CD4-positive, alpha-beta T cell (primary cell): Measurements from ENCODE around the gene EPC2. TPM values are rescaled to one million over a fixed set of nuclear protein-coding genes. Genes with fewer than 3 reads are reported as not detected.

Experiments used
- ATAC-seq: fragments of 200-7000 bp; cut with Tn5 transposase; one replicate; pipeline ENCODE4 v1.10.0; 2022; ENCODE audit warnings: mild to moderate bottlenecking; ENCODE audit not compliant: poor library complexity
- CTCF ChIA-PET: fragments of 350-600 bp; sonication (Branson Sonifier 250); formaldehyde crosslinking; loops from one replicate; lab custom pipeline; 2021; ENCODE audit warnings: antibody characterized with exemption, inconsistent platforms; lab: Charles Lee
- POLR2A ChIA-PET: fragments of 350-600 bp; sonication (Branson Sonifier 250); formaldehyde crosslinking; loops from one replicate; lab custom pipeline; 2021; ENCODE audit warnings: antibody characterized with exemption, inconsistent platforms; lab: Charles Lee
- DNase-seq, 14 experiments: peaks; one replicate each; pipeline ENCODE4 v3.0.0-alpha.2; 2013 to 2020; ENCODE audit warnings: mixed read lengths in 2 of 14
- H3K27ac ChIP-seq, 2 donors: one replicate each; pipeline versions ENCODE4 v1.5.1 to v1.7.0; 2013; ENCODE audit warnings: low read length in 2 of 2, low read depth in 1 of 2, mild to moderate bottlenecking in 1 of 2
- H3K27me3 ChIP-seq, 2 experiments: 1 replicate in 1 of 2; 2 replicates in 1 of 2; pipeline versions ENCODE4 v1.6.1 to v1.7.0; 2013; ENCODE audit warnings: low read length in 2 of 2, control low read depth in 1 of 2, mild to moderate bottlenecking in 1 of 2, moderate library complexity in 1 of 2; ENCODE audit not compliant: insufficient read depth in 2 of 2, control insufficient read depth in 1 of 2
- H3K36me3 ChIP-seq: one replicate; pipeline ENCODE4 v1.6.1; 2013; ENCODE audit warnings: low read length, control low read depth; ENCODE audit not compliant: insufficient read depth
- H3K4me1 ChIP-seq: one replicate; pipeline ENCODE4 v1.6.1; 2013; ENCODE audit warnings: low read length, control low read depth; ENCODE audit not compliant: insufficient read depth
- H3K4me3 ChIP-seq: one replicate; pipeline ENCODE4 v1.5.1; 2013; ENCODE audit warnings: mild to moderate bottlenecking, low read length, moderate library complexity
- H3K9me3 ChIP-seq, 2 experiments: 1 replicate in 1 of 2; 2 replicates in 1 of 2; pipeline versions ENCODE4 v1.6.1 to v1.7.0; 2013; ENCODE audit warnings: low read length in 2 of 2, mild to moderate bottlenecking in 2 of 2, control low read depth in 1 of 2, moderate library complexity in 1 of 2; ENCODE audit not compliant: control insufficient read depth in 1 of 2, insufficient read depth in 1 of 2
- H3K27ac Mint-ChIP-seq: one replicate; pipeline ENCODE4 v1.8.0; 2020; ENCODE audit warnings: mixed read lengths
- H3K27me3 Mint-ChIP-seq: one replicate; pipeline ENCODE4 v1.8.0; 2021; ENCODE audit warnings: mixed read lengths
- H3K36me3 Mint-ChIP-seq: one replicate; pipeline ENCODE4 v1.8.0; 2021; ENCODE audit warnings: low read depth, mixed read lengths
- H3K4me1 Mint-ChIP-seq: one replicate; pipeline ENCODE4 v1.8.0; 2021; ENCODE audit warnings: low read depth, mixed read lengths
- H3K4me3 Mint-ChIP-seq: one replicate; pipeline ENCODE4 v1.8.0; 2020; ENCODE audit warnings: mild to moderate bottlenecking, mixed read lengths
- H3K9me3 Mint-ChIP-seq: one replicate; pipeline ENCODE4 v1.8.0; 2020; ENCODE audit warnings: mixed read lengths
- intact Hi-C, 2 experiments: fragments of 100-400 bp; cut with DNase I in 1 of 2; cut with micrococcal nuclease in 1 of 2; formaldehyde crosslinking; loops; one replicate each; pipeline versions ENCODE4 v1.15.1 to v1.9.0; 2023 to 2025; cut with DNase I, micrococcal nuclease
- total RNA-seq, 174 experiments: library from RNA in 2 of 174; stranded (reverse) in 2 of 174; gene quantifications; one replicate each; pipeline ENCODE4 v1.2.3 and lab custom pipeline; 2021 to 2026
- TF ChIP-seq, protein P1 (sequence below): fragments of 200-600 bp; IDR thresholded peaks from one replicate; pipeline ENCODE4 v1.8.0; 2022; ENCODE audit warnings: antibody characterized with exemption, mild to moderate bottlenecking

EPC2 gene
- total RNA-seq, 2 experiments from 2014 or later = 79.6 to 85.5 TPM

DNA sequence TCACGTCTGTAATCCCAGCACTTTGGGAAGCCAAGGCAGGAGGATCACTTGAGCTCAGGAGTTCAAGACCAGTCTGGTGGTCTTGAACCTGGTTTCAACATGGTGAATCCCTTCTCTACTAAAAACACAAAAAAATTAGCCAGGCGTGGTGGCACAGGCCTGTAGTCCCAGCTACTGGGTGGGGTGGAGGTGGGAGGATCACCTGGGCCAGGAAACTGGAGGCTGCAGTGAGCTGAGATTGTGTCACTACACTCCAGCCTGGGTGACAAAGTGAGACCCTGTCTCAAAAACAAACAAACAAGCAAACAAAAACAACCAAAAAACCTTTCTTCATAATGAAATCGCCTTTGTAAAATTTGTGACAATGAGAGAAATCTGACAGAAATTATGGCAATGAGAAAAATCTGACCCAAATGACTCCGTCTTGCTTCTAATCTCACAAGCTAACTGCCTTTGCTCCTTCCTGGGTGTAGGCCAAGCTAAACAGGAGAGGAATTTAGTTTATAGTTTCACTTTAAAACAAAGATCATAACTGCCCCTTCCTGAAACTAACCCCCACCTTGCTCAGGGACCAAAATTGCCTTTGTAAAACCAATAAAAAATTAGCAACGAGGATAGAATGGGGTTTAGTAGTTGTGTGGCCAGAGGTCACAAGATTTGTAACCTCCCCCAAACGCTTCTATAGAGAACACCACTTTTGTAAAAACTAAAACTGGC is 169.8 kb downstream of the EPC2 start:
- ATAC-seq = no peak
- Mint-ChIP-seq H3K36me3 (no peaks in the 10 kb centered on the region), H3K27ac (no peak overlapping the region), H3K4me3 (no peak overlapping the region), H3K9me3 (no peaks in the 10 kb centered on the region), H3K4me1 (peaks cover 5% of the 10 kb centered on the region), H3K27me3 (peaks cover 21% of the 10 kb centered on the region)
- Histone ChIP-seq H3K9me3 (no peaks in the 10 kb centered on the region), H3K4me1 (peaks cover 15% of the 10 kb centered on the region), H3K27ac (no peak overlapping the region), H3K27me3 (peaks cover 5% of the 10 kb centered on the region in 2 experiments), H3K4me3 (no peak overlapping the region), H3K36me3 (no peaks in the 10 kb centered on the region)
- intact Hi-C loops = no loop called here
- CTCF ChIA-PET = interaction anchor here (0.6 to 1.3 kb wide), 4 partner anchors 16 to 75 kb away, joined by 3 read pairs; no protein-coding TSS in a partner anchor
- TF ChIP-seq, protein P1, sequence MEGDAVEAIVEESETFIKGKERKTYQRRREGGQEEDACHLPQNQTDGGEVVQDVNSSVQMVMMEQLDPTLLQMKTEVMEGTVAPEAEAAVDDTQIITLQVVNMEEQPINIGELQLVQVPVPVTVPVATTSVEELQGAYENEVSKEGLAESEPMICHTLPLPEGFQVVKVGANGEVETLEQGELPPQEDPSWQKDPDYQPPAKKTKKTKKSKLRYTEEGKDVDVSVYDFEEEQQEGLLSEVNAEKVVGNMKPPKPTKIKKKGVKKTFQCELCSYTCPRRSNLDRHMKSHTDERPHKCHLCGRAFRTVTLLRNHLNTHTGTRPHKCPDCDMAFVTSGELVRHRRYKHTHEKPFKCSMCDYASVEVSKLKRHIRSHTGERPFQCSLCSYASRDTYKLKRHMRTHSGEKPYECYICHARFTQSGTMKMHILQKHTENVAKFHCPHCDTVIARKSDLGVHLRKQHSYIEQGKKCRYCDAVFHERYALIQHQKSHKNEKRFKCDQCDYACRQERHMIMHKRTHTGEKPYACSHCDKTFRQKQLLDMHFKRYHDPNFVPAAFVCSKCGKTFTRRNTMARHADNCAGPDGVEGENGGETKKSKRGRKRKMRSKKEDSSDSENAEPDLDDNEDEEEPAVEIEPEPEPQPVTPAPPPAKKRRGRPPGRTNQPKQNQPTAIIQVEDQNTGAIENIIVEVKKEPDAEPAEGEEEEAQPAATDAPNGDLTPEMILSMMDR = no peak
- peak in 1 of 14 experiments; percentile 3 for DNase-seq
- POLR2A ChIA-PET = no interaction called here

- H3K27ac Mint-ChIP-seq = no peak overlapping the region
- H3K9me3 ChIP-seq = no peaks in the 10 kb centered on the region
- peaks cover 5% of the 10 kb centered on the region for H3K4me1 Mint-ChIP-seq
- no peak for DNase-seq
- intact Hi-C loops = no loop called here
- no peak overlapping the region for H3K27ac ChIP-seq
- H3K9me3 Mint-ChIP-seq = no peaks in the 10 kb centered on the region
- peaks cover 15% of the 10 kb centered on the region for H3K4me1 ChIP-seq
- peaks cover 22% of the 10 kb centered on the region for H3K27me3 Mint-ChIP-seq
- no peaks in the 10 kb centered on the region for H3K36me3 ChIP-seq
- H3K4me3 ChIP-seq = no peak overlapping the region
- TF ChIP-seq, protein P1 = no peak
- ATAC-seq = no peak
- H3K4me3 Mint-ChIP-seq = no peak overlapping the region
- H3K27me3 ChIP-seq = peaks cover 5% of the 10 kb centered on the region in 2 experiments
- H3K36me3 Mint-ChIP-seq = no peaks in the 10 kb centered on the region
- CTCF ChIA-PET = interaction anchor here (0.6 to 1.3 kb wide), 5 partner anchors 16 to 75 kb away, joined by 3 read pairs; no protein-coding TSS in a partner anchor
- POLR2A ChIA-PET = no interaction called here
Observed at GRCh38 chr2:148814860-148815419, 170.4 kb downstream of the EPC2 start.

GRCh38 chr2:148816176-148816575 is 171.6 kb downstream of the EPC2 start:
- H3K4me3 ChIP-seq = no peak overlapping the region
- Mint-ChIP-seq H3K9me3 (no peaks in the 10 kb centered on the region), H3K4me3 (no peak overlapping the region), H3K27me3 (peaks cover 32% of the 10 kb centered on the region), H3K36me3 (no peaks in the 10 kb centered on the region), H3K27ac (no peak overlapping the region), H3K4me1 (peaks cover 5% of the 10 kb centered on the region)
- ATAC-seq (no peak), DNase-seq (no peak)
- H3K27ac ChIP-seq = no peak overlapping the region
- peaks cover 5% of the 10 kb centered on the region in 2 experiments for H3K27me3 ChIP-seq
- ChIA-PET CTCF (no interaction called here), POLR2A (interaction anchor here (0.7 kb wide), 1 partner anchor 28 kb away, joined by 3 read pairs; no protein-coding TSS in a partner anchor)
- intact Hi-C loops = no loop called here
- TF ChIP-seq, protein P1 = no peak
- H3K36me3 ChIP-seq = no peaks in the 10 kb centered on the region
- H3K9me3 ChIP-seq = no peaks in the 10 kb centered on the region
- peaks cover 15% of the 10 kb centered on the region for H3K4me1 ChIP-seq
